Duodenal mucosa (tissue), 2 donors: Measurements from ENCODE around the gene MAPKBP1.

Source experiments
- H3K27ac ChIP-seq: one replicate; pipeline ENCODE4 v1.7.0; 2013; ENCODE audit warnings: low read depth, low read length
- H3K27me3 ChIP-seq, 2 donors: one replicate each; pipeline ENCODE4 v1.7.0; 2013; ENCODE audit warnings: low read length in 2 of 2, control low read depth in 1 of 2; ENCODE audit not compliant: insufficient read depth in 2 of 2, control insufficient read depth in 1 of 2
- H3K36me3 ChIP-seq, 2 donors: one replicate each; pipeline ENCODE4 v1.7.0; 2013; ENCODE audit warnings: low read length in 2 of 2, control low read depth in 1 of 2; ENCODE audit not compliant: insufficient read depth in 2 of 2, control insufficient read depth in 1 of 2
- H3K4me1 ChIP-seq, 2 donors: one replicate each; pipeline ENCODE4 v1.7.0; 2013; ENCODE audit warnings: low read length in 2 of 2, control low read depth in 1 of 2; ENCODE audit not compliant: insufficient read depth in 2 of 2, control insufficient read depth in 1 of 2
- H3K4me3 ChIP-seq, 2 donors: one replicate each; pipeline ENCODE4 v1.7.0; 2013; ENCODE audit warnings: low read length in 2 of 2, low read depth in 1 of 2
- H3K9ac ChIP-seq, 2 donors: one replicate each; pipeline ENCODE4 v1.7.0; 2013; ENCODE audit warnings: low read length in 2 of 2, low read depth in 1 of 2
- H3K9me3 ChIP-seq, 2 donors: one replicate each; pipeline ENCODE4 v1.7.0; 2013; ENCODE audit warnings: low read length in 2 of 2, control low read depth in 1 of 2; ENCODE audit not compliant: control insufficient read depth in 1 of 2

The MAPKBP1 gene

GRCh38 chr15:41844814-41845213, 70.5 kb downstream of the MAPKBP1 start:
- Histone ChIP-seq H3K36me3 (peaks cover 6 to 62% of the 10 kb centered on the region in 2 donors), H3K4me3 (no peak overlapping the region), H3K27ac (no peak overlapping the region), H3K4me1 (no peaks in the 10 kb centered on the region), H3K9me3 (no peaks in the 10 kb centered on the region), H3K27me3 (no peaks in the 10 kb centered on the region), H3K9ac (no peak overlapping the region)

GRCh38 chr15:41847206-41847605, 72.9 kb downstream of the MAPKBP1 start:
- H3K9me3 ChIP-seq: no peaks in the 10 kb centered on the region
- H3K9ac ChIP-seq: no peak overlapping the region
- H3K36me3 ChIP-seq: peaks cover 6 to 44% of the 10 kb centered on the region in 2 donors
- H3K4me1 ChIP-seq: no peaks in the 10 kb centered on the region
- peaks cover 0 to 3% of the 10 kb centered on the region in 2 donors for H3K27me3 ChIP-seq
- H3K27ac ChIP-seq: no peak overlapping the region
- no peak overlapping the region for H3K4me3 ChIP-seq

GRCh38 chr15:41847981-41848380, 73.7 kb downstream of the MAPKBP1 start:
- no peaks in the 10 kb centered on the region for H3K4me1 ChIP-seq
- H3K27ac ChIP-seq: no peak overlapping the region
- peaks cover 0 to 3% of the 10 kb centered on the region in 2 donors for H3K27me3 ChIP-seq
- no peak overlapping the region for H3K9ac ChIP-seq
- no peak overlapping the region for H3K4me3 ChIP-seq
- no peaks in the 10 kb centered on the region for H3K9me3 ChIP-seq
- H3K36me3 ChIP-seq: peaks cover 6 to 44% of the 10 kb centered on the region in 2 donors

- Histone ChIP-seq H3K9me3 (no peaks in the 10 kb centered on the region), H3K9ac (no peak overlapping the region), H3K36me3 (peaks cover 6 to 40% of the 10 kb centered on the region in 2 donors), H3K27ac (no peak overlapping the region), H3K4me1 (no peaks in the 10 kb centered on the region), H3K4me3 (no peak overlapping the region), H3K27me3 (peaks cover 0 to 3% of the 10 kb centered on the region in 2 donors)
These were observed 74.3 kb downstream of the MAPKBP1 start for GRCh38 chr15:41848631-41849030.

- no peak overlapping the region for H3K9ac ChIP-seq
These were observed 74.9 kb downstream of the MAPKBP1 start for GRCh38 chr15:41849204-41849603.

GRCh38 chr15:41849861-41850260, 75.6 kb downstream of the MAPKBP1 start:
- Histone ChIP-seq H3K9ac (no peak overlapping the region), H3K36me3 (peaks cover 6 to 31% of the 10 kb centered on the region in 2 donors), H3K4me1 (no peaks in the 10 kb centered on the region), H3K27me3 (peaks cover 0 to 3% of the 10 kb centered on the region in 2 donors), H3K4me3 (no peak overlapping the region), H3K9me3 (no peaks in the 10 kb centered on the region), H3K27ac (no peak overlapping the region)

More at GRCh38 chr15:41849204-41849603, 74.9 kb downstream of the MAPKBP1 start:
- Histone ChIP-seq H3K27ac (no peak overlapping the region), H3K27me3 (peaks cover 0 to 3% of the 10 kb centered on the region in 2 donors), H3K4me1 (no peaks in the 10 kb centered on the region), H3K9me3 (no peaks in the 10 kb centered on the region), H3K36me3 (peaks cover 6 to 37% of the 10 kb centered on the region in 2 donors), H3K4me3 (no peak overlapping the region)

GRCh38 chr15:41850482-41851166, 76.3 kb downstream of the MAPKBP1 start:
- Histone ChIP-seq H3K4me1 (no peaks in the 10 kb centered on the region), H3K4me3 (no peak overlapping the region), H3K36me3 (peaks cover 6 to 25% of the 10 kb centered on the region in 2 donors), H3K27ac (no peak overlapping the region), H3K9ac (no peak overlapping the region), H3K27me3 (peaks cover 0 to 3% of the 10 kb centered on the region in 2 donors), H3K9me3 (no peaks in the 10 kb centered on the region)

GRCh38 chr15:41851167-41851523, 76.9 kb downstream of the MAPKBP1 start:
- Histone ChIP-seq H3K36me3 (peaks cover 6 to 22% of the 10 kb centered on the region in 2 donors), H3K9me3 (no peaks in the 10 kb centered on the region), H3K9ac (no peak overlapping the region), H3K27ac (no peak overlapping the region), H3K4me3 (no peak overlapping the region), H3K4me1 (no peaks in the 10 kb centered on the region), H3K27me3 (peaks cover 0 to 3% of the 10 kb centered on the region in 2 donors)

GRCh38 chr15:41851755-41852370, 77.6 kb downstream of the MAPKBP1 start:
- no peak overlapping the region for H3K4me3 ChIP-seq
- H3K27ac ChIP-seq: no peak overlapping the region
- H3K27me3 ChIP-seq: peaks cover 0 to 3% of the 10 kb centered on the region in 2 donors
- H3K36me3 ChIP-seq: peaks cover 6 to 15% of the 10 kb centered on the region in 2 donors
- H3K4me1 ChIP-seq: no peaks in the 10 kb centered on the region
- H3K9me3 ChIP-seq: no peaks in the 10 kb centered on the region
- H3K9ac ChIP-seq: no peak overlapping the region

GRCh38 chr15:41852736-41853590, 78.7 kb downstream of the MAPKBP1 start:
- Histone ChIP-seq H3K36me3 (peaks cover 4 to 5% of the 10 kb centered on the region in 2 donors), H3K9ac (no peak overlapping the region), H3K9me3 (no peaks in the 10 kb centered on the region), H3K4me1 (no peaks in the 10 kb centered on the region), H3K4me3 (no peak overlapping the region), H3K27me3 (peaks cover 0 to 3% of the 10 kb centered on the region in 2 donors), H3K27ac (no peak overlapping the region)
